A673 (cell line): ENCODE results near the gene COL5A1. TPM values are rescaled to one million over a fixed set of nuclear protein-coding genes. Genes with fewer than 3 reads are reported as not detected.

ENCODE experiments used
- BruUV-seq: library from RNA; stranded (reverse); fragments of 400-500 nt; replicated peaks from 2 replicates; lab custom pipeline; 2021; lab: Mats Ljungman, UMichigan
- CTCF ChIA-PET: fragments of 300-600 bp; sonication (Branson Sonifier 250); formaldehyde crosslinking; loops from one replicate; lab custom pipeline; 2022; ENCODE audit warnings: antibody characterized with exemption; lab: Charles Lee
- POLR2A ChIA-PET: fragments of 300-600 bp; sonication (Branson Sonifier 250); formaldehyde crosslinking; loops from one replicate; lab custom pipeline; 2022; ENCODE audit warnings: antibody characterized with exemption; ENCODE audit not compliant: low non-redundant PET; lab: Charles Lee
- DNase-seq: peaks from one replicate; pipeline ENCODE4 v3.0.0-alpha.2; 2015; ENCODE audit warnings: low spot score
- H3K27ac ChIP-seq: fragments of 200-600 bp; sonication (generic); 2 replicates; pipeline ENCODE4 v1.5.1; 2016; ENCODE audit warnings: mixed run types, low read depth, mild to moderate bottlenecking, mixed read lengths, antibody characterized with exemption, low read length; ENCODE audit not compliant: poor library complexity, severe bottlenecking
- H3K27me3 ChIP-seq: fragments of 200-600 bp; sonication (generic); replicated peaks from 2 replicates; pipeline ENCODE4 v1.6.1; 2017; ENCODE audit warnings: mixed run types, low read depth, mild to moderate bottlenecking, mixed read lengths, antibody characterized with exemption, low read length; ENCODE audit not compliant: insufficient read depth, poor library complexity
- H3K36me3 ChIP-seq: fragments of 200-600 bp; sonication (generic); 2 replicates; pipeline ENCODE4 v1.6.1; 2016; ENCODE audit warnings: mixed run types, mild to moderate bottlenecking, mixed read lengths, antibody characterized with exemption, low read length; ENCODE audit not compliant: insufficient read depth, poor library complexity, severe bottlenecking
- H3K4me1 ChIP-seq: fragments of 200-600 bp; sonication (generic); 2 replicates; pipeline ENCODE4 v1.6.1; 2017; ENCODE audit warnings: mixed run types, mild to moderate bottlenecking, mixed read lengths, antibody characterized with exemption, low read length; ENCODE audit not compliant: insufficient read depth, poor library complexity, severe bottlenecking
- H3K4me3 ChIP-seq: fragments of 200-600 bp; sonication (generic); 2 replicates; pipeline ENCODE4 v1.5.1; 2016; ENCODE audit warnings: low read depth, mixed run types, mild to moderate bottlenecking, mixed read lengths, low read length; ENCODE audit not compliant: poor library complexity, severe bottlenecking
- H3K9me3 ChIP-seq: fragments of 200-600 bp; sonication (generic); 2 replicates; pipeline ENCODE4 v1.6.1; 2016; ENCODE audit warnings: mixed run types, low read depth, mild to moderate bottlenecking, mixed read lengths, antibody characterized with exemption, low read length; ENCODE audit not compliant: poor library complexity, severe bottlenecking
- CTCF ChIP-seq: fragments of 300-800, 200-600 bp; sonication (generic); conservative IDR thresholded peaks from 2 replicates; pipeline ENCODE4 v1.5.1; 2017; ENCODE audit warnings: low read depth, mild to moderate bottlenecking, antibody characterized with exemption, low read length, moderate library complexity, mixed read lengths
- EZH2 ChIP-seq: fragments of 200-600 bp; sonication (generic); IDR thresholded peaks from 2 replicates; pipeline ENCODE4 v1.6.1; 2017; ENCODE audit warnings: borderline replicate concordance, low read depth, mild to moderate bottlenecking, mixed read lengths, antibody characterized with exemption, low read length; ENCODE audit not compliant: poor library complexity, severe bottlenecking
- intact Hi-C: fragments of 100-400 bp; cut with micrococcal nuclease; formaldehyde crosslinking; loops from one replicate; pipeline ENCODE4 v1.10.0; 2022; ENCODE audit not compliant: unreplicated experiment
- total RNA-seq: library from RNA; stranded (reverse); gene quantifications from 2 replicates; pipeline ENCODE4 v1.2.3, GENCODE V29; 2021

The COL5A1 gene
- total RNA-seq, 1 experiment from 2014 or later = 33.6 TPM

- no peak for DNase-seq
- H3K4me1 ChIP-seq = no peaks in the 10 kb centered on the region
- H3K36me3 ChIP-seq = no peaks in the 10 kb centered on the region
- no peak overlapping the region for H3K4me3 ChIP-seq
- no peaks in the 10 kb centered on the region for H3K27me3 ChIP-seq
- no TSS peak for BruUV-seq
- intact Hi-C loops = no loop called here
- no peak overlapping the region for H3K27ac ChIP-seq
- TF ChIP-seq CTCF = no peak
- no peak for TF ChIP-seq EZH2
- no peaks in the 10 kb centered on the region for H3K9me3 ChIP-seq
- ChIA-PET CTCF (no interaction called here), POLR2A (no interaction called here)
Measured at GRCh38 chr9:134825025-134825424, 183.4 kb downstream of the COL5A1 start.

GRCh38 chr9:134826336-134827285 is 185.0 kb downstream of the COL5A1 start:
- ChIA-PET CTCF (no interaction called here), POLR2A (no interaction called here)
- H3K27ac ChIP-seq = no peak overlapping the region
- no TSS peak for BruUV-seq
- H3K36me3 ChIP-seq = no peaks in the 10 kb centered on the region
- H3K4me1 ChIP-seq = no peaks in the 10 kb centered on the region
- no peak for DNase-seq
- no peaks in the 10 kb centered on the region for H3K27me3 ChIP-seq
- no peak overlapping the region for H3K4me3 ChIP-seq
- H3K9me3 ChIP-seq = no peaks in the 10 kb centered on the region
- TF ChIP-seq EZH2 (no peak), CTCF (no peak)
- intact Hi-C loops = no loop called here

GRCh38 chr9:134827559-134827958 is 186.0 kb downstream of the COL5A1 start:
- intact Hi-C loops = no loop called here
- Histone ChIP-seq H3K27ac (no peak overlapping the region), H3K27me3 (no peaks in the 10 kb centered on the region), H3K4me1 (no peaks in the 10 kb centered on the region), H3K4me3 (no peak overlapping the region), H3K9me3 (no peaks in the 10 kb centered on the region), H3K36me3 (no peaks in the 10 kb centered on the region)
- ChIA-PET CTCF (no interaction called here), POLR2A (no interaction called here)
- no TSS peak for BruUV-seq
- DNase-seq = no peak
- TF ChIP-seq CTCF (no peak), EZH2 (no peak)
